Measurements from ENCODE around the gene ZNF415.
A peak's percentile ranks its signal among the peaks of the same experiment; 100 is the strongest.
"Not testable (repeated sequence)": the region's sequence is repeated elsewhere in the genome, so short reads cannot be mapped to it uniquely, and the experiment has no call there.

ZNF415 gene

GRCh38 chr19:53132141-53132991, at the start of gene ZNF415:
Gene ZNF415 (minus strand): TSS chr19:53132910. CDS start chr19:53122676, 10,234 bp downstream.
- peak in 2 of 4 experiments; percentile 1 to 6 for DNase-seq

- no peak for DNase-seq
Observed at GRCh38 chr19:53182202-53182601, 49.5 kb upstream of the ZNF415 start.

DNA sequence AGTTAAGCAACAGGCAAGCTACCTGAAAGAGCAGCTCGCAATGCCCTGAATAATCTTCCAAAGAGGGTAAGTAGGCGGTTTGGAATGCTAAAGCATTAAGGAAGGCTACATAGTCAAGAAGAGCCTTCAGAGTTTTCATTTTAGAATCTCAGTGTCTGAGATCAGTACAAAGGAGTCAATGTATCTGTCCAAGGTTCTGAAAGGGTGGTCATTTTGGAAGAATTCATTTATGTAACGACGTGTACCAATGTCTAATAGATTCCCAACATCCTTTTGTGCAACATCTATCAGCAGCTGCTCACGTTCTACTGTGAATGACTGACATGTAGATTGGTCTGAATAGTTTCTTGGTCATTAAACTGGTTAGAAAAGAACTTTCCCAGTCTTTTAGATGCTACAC, 45.3 kb upstream of the ZNF415 start:
- DNase-seq = no peak

DNA sequence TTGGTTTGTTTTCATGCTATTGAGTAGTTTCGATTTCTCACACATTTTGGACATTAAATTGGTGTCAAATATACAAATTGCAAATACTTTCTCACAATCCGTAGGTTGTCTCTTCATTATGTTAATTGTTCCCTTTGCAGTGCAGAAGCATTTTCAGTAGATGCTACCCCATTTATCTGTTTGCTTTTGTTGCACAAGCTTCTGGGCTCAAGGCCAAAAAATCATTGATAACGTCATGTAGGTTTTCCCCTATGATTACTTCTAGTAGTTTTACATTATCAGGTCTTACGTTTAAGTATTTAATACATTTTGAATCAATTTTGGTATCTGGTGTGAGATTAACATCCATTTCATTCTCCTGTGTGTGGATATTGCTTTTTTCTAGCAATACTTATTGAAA, 40.2 kb upstream of the ZNF415 start:
- DNase-seq = no peak

- no peak for DNase-seq
Observed at GRCh38 chr19:53165691-53166091, 33.0 kb upstream of the ZNF415 start.

GRCh38 chr19:53161123-53161522, 28.4 kb upstream of the ZNF415 start:
- DNase-seq = no peak

DNA sequence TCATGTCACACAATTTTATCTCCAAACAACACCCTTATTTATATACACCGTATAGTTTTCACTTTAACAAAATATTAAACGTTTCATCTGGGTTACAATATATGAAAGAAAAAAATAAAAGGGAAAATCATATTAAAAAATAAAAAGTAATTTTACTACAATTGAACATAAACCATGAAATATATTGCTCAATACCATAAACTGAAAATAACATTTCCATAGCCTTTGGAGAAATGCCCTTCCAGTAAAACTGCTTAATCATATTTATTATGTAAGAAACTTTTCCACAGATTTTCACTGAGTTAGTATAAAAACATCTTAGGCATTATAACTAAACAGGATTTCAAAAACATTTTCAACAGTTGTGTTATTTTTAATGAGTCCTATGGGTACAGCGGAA, 27.6 kb upstream of the ZNF415 start:
- no peak for DNase-seq

- peak in 2 of 4 experiments; percentile 3 to 8 for DNase-seq
Observed at GRCh38 chr19:53158119-53158656, 25.5 kb upstream of the ZNF415 start.

DNA sequence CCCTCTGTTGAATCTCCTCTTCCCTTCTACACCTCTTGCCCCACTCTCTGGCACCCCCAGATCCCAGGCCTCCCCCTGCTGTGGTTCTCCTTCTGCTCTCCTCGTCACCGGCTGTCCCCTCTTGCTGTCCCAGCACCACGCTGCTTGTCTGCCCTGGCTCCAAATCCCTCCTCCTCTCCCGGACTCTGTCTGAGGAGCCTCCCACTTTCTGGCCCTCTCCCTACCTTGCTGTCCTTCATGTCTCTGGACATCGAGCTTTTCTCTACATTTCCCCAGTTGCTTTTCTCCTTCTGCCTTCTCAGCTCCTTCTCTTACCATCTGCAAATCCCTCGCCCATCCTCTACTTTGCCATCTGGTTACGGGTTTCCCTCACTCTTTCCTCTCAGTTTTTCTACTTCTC, 24.9 kb upstream of the ZNF415 start:
- no peak for DNase-seq

DNA sequence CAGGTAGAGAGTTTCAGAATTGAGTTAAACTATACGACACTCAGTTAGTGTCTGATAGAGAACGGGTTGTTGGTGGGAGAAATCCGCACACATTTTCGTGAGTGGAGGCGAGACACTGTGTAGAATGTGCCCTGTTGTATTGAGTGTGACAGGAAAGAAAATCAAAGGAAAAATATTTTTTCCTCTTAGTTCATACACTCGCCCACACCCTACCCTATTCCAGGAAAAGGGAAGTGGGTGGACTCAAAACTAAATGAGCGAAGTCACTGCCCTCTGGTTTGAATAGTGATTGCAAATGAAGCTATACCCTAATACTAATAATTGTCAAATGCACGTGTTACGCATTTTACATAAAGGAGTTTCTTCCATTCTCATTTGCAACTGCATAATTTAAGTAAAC, 24.1 kb upstream of the ZNF415 start:
- no peak for DNase-seq

DNA sequence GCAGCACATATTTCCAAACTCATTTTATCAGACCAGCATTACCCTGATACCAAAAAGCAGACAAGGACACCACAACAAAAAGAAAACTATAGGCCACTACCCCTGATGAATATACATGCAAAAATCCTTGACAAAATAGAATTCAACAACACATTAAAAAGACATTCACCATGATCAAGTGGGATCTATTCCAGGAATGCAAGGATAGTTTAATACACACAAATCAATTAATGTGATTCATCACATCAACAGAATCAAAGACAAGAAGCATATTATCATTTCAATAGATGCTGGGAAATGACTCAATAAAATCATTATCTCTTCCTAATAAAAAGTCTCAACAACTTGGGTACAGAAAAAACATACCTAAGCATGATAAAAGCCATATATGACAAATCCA, 14.9 kb upstream of the ZNF415 start:
- no peak for DNase-seq

- no peak for DNase-seq
Observed at GRCh38 chr19:53140351-53140750, 7.6 kb upstream of the ZNF415 start.

DNA sequence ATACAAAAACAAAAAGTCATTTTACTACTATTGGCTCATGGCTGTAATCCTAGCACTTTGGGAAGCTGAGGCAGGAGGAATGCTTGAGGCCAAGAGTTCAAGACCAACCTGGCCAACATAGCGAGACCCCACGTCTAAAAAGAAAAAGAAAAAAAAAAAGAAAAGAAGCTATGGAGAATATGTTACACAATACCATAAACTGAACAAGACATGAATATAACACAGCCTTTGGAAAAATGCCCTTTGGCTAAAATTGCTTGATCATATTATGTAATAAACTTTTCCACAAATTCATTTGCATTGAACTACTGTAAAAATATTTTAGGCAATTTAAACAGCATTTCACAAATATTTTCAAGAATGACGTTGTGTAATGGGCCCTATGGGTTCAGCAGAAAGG, 3.7 kb upstream of the ZNF415 start:
- no peak for DNase-seq

- no peak for DNase-seq
Observed at GRCh38 chr19:53131727-53132126, 983 bp downstream of the ZNF415 start.

DNA sequence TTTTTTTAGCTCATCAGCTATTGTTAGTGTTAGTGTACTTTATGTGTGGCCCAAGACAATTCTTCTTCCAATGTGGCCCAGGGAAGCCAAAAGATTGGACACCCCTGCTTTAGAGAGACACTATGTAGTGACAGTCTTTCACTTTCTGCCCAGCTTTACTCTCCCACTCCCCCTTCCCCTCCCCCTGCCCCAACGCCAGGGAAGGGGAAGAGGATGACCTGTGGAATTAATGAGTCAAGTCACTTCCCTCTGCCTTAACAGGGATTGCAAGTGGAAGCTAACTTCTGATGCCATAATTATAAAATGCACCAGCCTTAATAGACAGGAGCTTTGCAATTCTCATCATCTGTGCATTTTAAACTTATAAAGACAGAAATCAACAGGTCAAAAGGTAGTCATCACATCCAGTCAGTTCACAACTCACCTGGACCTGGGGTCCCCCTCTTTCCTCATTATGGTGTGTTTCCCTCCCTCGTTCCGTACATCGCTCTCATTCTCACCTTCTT, 1.6 kb downstream of the ZNF415 start:
- DNase-seq = no peak

DNA sequence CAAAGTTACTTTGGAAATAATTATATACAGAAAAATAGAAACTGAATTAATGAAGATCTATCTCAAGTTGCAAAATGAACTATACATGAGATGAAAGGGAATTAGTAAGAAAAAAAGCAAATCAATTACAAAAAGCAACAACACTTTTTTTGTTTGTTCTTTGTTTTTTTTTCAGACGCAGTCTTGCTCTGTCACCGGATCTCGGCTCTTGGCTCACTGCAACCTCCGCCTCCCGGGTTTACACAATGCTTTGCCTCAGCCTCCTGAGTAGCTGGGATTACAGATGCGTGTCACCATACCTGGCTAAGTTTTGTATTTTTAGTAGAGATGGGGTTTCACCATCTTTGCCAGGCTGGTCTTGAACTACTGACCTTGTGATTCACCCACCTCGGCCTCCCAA, 2.2 kb downstream of the ZNF415 start:
- DNase-seq = no peak

DNA sequence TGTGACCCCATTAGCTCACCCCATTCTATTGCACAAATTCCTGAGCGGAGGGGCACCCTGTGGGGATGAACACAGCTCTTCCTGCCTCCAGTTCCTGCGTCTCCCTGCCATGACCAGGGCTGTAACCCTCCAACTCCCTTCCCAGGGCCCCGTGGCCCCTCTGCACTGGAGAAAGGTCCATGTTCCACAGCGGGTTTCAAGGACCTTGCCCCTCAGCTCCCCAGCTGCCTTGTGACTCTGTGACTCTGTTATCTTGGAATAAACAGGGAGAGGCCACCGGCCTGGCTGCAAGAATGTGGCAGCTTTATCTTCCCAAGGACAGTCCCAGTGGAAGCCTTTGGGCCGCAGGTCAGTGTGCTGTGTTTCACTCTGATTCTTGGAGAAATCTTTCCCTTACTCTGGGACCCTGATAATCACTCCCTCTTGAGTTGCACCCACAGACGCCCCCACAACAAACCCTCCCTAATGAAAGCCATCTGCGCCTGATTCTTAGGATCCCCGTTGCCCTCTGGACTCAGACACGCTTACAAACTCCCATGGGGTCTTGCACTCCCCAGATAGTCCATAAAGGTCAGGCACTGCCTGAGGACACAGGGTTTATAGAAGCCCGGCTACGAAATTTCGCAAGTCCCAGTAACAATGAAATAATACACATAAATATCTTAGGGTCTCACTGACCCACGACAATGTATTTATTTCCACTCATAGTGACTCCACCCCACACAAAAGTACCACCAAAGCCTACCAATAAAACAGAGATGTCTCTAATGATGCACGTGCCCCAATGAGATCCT, 5.8 kb downstream of the ZNF415 start:
- DNase-seq = not testable (repeated sequence)

DNA sequence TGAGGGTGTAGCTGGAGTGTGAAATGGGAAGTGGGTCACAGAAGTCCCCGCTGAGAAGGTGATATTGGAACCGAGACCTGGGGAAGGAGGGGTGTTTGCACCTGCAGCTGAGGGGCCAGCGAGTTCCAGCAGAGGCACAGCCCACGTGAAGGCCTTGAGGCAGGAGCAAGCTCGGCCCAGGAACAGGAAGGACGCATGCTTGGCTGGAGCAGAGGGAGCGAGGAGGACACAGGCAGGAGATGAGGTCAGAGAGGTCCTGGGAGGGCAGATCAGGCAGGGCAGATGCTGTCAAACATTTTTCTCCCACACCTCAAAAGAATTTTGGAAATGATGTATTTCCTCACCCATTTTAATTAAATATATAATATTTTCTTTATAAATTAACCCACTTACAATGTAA, 9.3 kb downstream of the ZNF415 start:
- no peak for DNase-seq

DNA sequence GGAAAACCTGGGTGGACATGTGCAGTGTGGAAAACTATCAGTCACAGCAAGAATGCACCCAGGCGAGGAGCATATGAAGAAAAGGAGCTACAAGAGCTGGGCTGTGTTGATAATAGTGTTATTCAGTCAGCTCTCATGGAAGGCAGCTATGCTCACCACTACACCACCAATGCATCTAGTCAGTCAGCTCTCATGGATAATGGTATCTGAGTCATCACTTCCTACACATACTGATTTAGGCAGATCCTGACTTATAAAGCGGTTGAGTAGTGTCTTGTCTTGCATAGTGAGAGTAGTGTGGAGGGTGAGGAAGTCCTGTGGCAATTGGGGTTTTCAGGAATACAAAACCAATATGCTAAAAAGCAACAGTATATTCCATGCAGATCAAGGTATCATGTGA, 20.4 kb downstream of the ZNF415 start:
- no peak for DNase-seq

DNA sequence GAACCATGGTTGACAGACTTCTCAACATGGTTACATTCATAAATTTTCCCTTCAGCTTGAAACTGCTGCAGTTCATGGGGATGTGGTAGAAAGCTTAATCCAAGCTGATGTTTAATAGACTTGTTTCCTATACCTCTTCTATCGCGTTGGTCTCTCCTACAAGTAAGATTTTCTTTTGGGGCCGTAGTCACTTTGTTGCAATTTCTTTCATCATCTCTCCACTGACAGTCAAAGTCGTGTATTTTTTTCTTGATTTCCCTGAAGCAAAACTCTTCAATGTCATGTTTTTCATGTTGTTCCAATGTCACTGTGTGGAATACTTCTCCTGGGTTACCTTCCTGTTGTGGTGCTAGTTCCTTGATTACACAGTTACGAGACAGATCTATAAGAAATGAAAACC, 23.2 kb downstream of the ZNF415 start:
- no peak for DNase-seq

- DNase-seq = peak; percentile 94 to 99 (median 97)
Observed at GRCh38 chr19:53103234-53104203, 29.2 kb downstream of the ZNF415 start, which contains the start of gene ZNF160. Gene ZNF160 (minus strand): TSS chr19:53103422. CDS start chr19:53086276, 17,146 bp downstream.

GRCh38 chr19:53102756-53103233, 29.9 kb downstream of the ZNF415 start:
- peak in 1 of 4 experiments; percentile 30 for DNase-seq
